HG03025 (cell line): ENCODE data around the gene SNX11.

ENCODE experiments used
- ATAC-seq: cut with Tn5 transposase; IDR thresholded peaks from one replicate; pipeline ENCODE4 v1.9.1; 2021; ENCODE audit warnings: mild to moderate bottlenecking, moderate library complexity; ENCODE audit not compliant: unreplicated experiment, low FRiP score

SNX11 gene

GRCh38 chr17:48155889-48156611 is 48.5 kb downstream of the SNX11 start:
- no peak for ATAC-seq

- no peak for ATAC-seq
Measured at GRCh38 chr17:48159232-48159631, 51.7 kb downstream of the SNX11 start.

- no peak for ATAC-seq
Measured at GRCh38 chr17:48160177-48161081, 52.9 kb downstream of the SNX11 start.

- no peak for ATAC-seq
Measured at GRCh38 chr17:48161127-48161905, 53.8 kb downstream of the SNX11 start.

- no peak for ATAC-seq
Measured at GRCh38 chr17:48162306-48162934, 54.9 kb downstream of the SNX11 start.

GRCh38 chr17:48162946-48163506 is 55.5 kb downstream of the SNX11 start:
- no peak for ATAC-seq

- no peak for ATAC-seq
Measured at GRCh38 chr17:48163809-48164208, 56.2 kb downstream of the SNX11 start.

GRCh38 chr17:48169926-48170325 is 62.4 kb downstream of the SNX11 start:
- no peak for ATAC-seq
